Urinary bladder (tissue), 4 donors: ENCODE results near the gene IRX6. TPM values are rescaled to one million over a fixed set of nuclear protein-coding genes. Genes with fewer than 3 reads are reported as not detected.

Source experiments
- DNase-seq: peaks from one replicate; pipeline ENCODE4 v3.0.0-alpha.2; 2015; ENCODE audit errors: extremely low spot score
- H3K27ac ChIP-seq: one replicate; pipeline ENCODE4 v1.5.1; 2013; ENCODE audit warnings: low read depth, mild to moderate bottlenecking, moderate library complexity
- H3K36me3 ChIP-seq: one replicate; pipeline ENCODE4 v1.6.1; 2013; ENCODE audit warnings: mild to moderate bottlenecking, moderate library complexity; ENCODE audit not compliant: insufficient read depth
- H3K4me1 ChIP-seq: one replicate; pipeline ENCODE4 v1.6.1; 2013; ENCODE audit warnings: mild to moderate bottlenecking, moderate library complexity; ENCODE audit not compliant: insufficient read depth
- H3K4me3 ChIP-seq: one replicate; pipeline ENCODE4 v1.5.1; 2013; ENCODE audit warnings: low read depth, low read length
- WGBS: extraction: QIAGEN DNeasy Blood & Tissue Kit; methylation state at CpG from one replicate; pipeline ENCODE4 v1.1.7; 2013; 5-methylcytosine and 5-hydroxymethylcytosine counted together
- polyA plus RNA-seq: library from polyadenylated mRNA; stranded (reverse); fragments of 200-250 nt; gene quantifications from one replicate; pipeline ENCODE4 v1.2.3, GENCODE V29; 2013
- total RNA-seq: library from RNA; depleted of rRNA; stranded (reverse); fragments of >200 nt; gene quantifications from one replicate; pipeline ENCODE4 v1.2.3, GENCODE V29; 2014
- donor health status: healthy with polysubstance abuse.
- donor health status: healthy.

IRX6 gene
- total and polyA plus RNA-seq, 2 donors: 0.06 TPM; not detected in 1

DNA sequence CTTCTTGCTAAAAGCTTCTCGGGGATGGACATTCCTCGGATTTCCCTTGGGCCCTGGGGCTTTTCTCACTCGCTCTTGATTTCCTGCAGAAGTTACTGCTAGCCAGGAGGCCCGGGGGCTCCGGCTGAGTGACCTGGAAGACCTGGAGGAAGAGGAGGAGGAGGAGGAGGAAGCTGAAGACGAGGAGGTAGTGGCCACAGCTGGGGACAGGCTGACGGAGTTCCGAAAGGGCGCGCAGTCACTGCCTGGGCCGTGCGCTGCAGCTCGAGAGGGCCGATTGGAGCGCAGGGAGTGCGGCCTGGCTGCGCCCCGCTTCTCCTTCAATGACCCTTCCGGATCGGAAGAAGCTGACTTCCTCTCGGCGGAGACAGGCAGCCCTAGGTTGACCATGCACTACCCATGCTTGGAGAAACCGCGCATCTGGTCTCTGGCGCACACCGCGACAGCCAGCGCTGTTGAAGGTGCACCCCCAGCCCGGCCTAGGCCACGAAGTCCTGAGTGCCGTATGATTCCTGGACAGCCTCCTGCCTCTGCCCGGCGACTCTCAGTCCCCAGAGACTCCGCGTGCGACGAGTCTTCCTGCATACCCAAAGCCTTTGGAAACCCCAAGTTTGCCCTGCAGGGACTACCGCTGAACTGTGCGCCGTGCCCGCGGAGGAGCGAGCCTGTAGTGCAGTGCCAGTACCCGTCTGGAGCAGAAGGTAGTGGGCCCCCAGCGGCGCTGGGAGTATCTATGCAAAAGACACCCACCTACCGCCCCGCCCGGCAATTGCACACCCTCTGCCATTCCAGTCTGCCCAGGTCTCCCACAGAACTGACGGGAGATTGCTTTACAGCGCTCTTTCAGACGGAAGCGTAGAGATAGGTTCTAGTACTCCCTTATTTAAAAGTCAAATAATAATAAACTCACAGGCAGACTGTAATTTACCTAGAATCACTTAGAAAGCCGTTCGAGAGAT is 4.9 kb downstream of the IRX6 start:
- Histone ChIP-seq H3K27ac (no peak overlapping the region), H3K36me3 (no peaks in the 10 kb centered on the region), H3K4me1 (no peaks in the 10 kb centered on the region), H3K4me3 (no peak overlapping the region)
- no peak for DNase-seq
- WGBS: 3% methylated on average over 55 of the region's 55 CpGs

DNA sequence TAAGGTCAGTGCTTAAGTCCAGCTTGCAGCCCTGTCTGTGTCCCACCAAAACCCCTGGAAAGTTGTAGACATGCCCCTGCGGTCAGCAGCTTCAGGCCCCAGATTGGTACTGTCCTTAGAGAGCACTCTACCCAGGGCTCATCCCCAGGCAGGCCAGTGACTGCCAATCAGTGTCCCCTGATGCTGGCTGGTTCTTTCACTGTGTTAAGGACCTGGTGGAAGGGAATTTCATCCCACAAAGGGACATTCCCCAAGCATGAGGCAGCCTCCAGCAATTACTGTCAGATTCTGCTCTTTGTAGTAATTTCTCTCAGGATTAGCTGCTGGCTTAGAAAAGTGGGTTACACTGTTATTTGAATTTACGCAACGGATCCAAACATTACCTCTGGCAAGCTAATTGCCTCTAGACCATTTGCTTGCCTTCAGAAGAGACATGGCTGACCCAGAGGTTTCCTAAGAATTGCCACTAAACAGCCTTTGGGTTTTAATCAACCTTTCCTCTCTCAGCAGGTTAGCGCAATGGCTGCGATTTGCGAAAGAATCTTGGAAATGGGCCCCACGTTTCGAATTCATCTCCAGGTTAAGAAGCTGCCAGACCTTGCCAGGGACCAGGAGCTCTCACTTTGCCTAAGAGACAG is 5.9 kb downstream of the IRX6 start:
- no peak for DNase-seq
- WGBS: 20% methylated on average over 8 of the region's 8 CpGs
- Histone ChIP-seq H3K27ac (no peak overlapping the region), H3K4me1 (no peaks in the 10 kb centered on the region), H3K36me3 (no peaks in the 10 kb centered on the region), H3K4me3 (no peak overlapping the region)

DNA sequence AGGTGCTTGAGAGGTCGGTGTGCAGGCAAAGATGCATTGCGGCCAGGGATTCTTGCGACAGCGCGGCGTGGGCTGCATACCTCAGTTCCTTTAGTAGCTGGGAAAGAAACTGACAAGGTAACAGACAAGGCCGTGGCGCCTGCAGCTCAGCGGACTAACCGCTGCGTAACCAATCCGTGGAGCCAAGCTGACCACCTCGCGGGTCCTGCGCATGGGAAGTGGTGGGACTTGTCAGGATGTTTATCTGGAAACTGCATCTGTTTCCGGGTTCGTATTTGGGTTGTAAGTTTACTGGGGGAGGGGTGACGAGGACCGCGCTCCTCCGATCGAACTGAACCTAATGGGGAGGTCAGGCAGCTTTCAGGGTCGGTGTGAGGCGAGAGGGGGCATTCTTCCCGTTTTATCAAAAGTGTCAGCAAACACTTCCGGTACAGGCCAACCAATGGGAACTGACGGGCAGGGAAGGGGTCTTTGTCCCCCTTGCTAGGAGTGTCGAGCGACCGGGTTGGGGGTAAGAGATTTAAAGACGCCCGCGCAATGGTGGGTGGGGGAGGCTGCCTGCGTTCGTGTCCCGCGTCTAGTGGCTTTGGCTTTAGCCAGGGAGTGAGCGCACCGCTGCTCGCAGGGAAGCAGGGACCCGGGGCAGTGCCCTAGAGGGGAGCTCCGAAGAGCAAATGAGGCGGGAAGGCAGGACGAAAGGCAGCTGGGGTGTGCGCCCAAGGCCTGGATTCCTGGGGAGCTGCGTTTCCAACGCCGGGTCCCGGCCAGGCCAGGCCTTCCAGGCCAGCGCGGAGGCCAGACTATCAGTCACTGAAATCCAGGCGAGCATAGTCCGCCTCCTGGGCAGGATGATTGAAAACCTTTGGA is 7.0 kb downstream of the IRX6 start:
- DNase-seq: no peak
- Histone ChIP-seq H3K4me1 (no peaks in the 10 kb centered on the region), H3K4me3 (no peak overlapping the region), H3K36me3 (no peaks in the 10 kb centered on the region), H3K27ac (no peak overlapping the region)
- 3% methylated on average over 53 of the region's 53 CpGs for WGBS

DNA sequence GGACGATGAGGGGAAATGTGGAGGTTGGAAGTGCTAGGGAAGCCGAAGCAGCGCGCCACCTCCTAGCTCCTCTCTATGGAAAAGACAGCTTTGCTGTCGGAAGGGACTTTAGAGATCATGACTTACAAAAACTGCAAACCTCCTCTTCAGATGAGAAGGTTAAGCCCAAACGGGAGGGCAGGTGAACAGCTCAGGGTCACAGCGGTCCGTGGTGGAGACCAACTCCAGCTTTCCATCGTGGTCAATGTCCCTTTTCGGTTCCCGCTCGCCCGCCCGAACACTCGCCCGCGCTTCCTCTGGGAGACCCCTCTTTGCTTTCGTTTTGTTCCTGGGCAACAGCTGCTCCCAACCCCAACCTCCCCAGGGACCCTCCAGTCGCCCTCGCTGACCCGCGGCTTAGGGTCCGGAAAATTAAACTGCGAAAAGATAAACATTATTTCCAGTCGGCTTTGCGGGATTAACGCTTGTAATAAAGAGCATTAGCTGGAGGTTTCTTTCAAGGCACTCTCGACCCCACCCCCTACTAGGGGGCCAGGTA is 7.7 kb downstream of the IRX6 start:
- no peak overlapping the region for H3K27ac ChIP-seq
- 6% methylated on average over 28 of the region's 28 CpGs for WGBS
- DNase-seq: no peak

DNA sequence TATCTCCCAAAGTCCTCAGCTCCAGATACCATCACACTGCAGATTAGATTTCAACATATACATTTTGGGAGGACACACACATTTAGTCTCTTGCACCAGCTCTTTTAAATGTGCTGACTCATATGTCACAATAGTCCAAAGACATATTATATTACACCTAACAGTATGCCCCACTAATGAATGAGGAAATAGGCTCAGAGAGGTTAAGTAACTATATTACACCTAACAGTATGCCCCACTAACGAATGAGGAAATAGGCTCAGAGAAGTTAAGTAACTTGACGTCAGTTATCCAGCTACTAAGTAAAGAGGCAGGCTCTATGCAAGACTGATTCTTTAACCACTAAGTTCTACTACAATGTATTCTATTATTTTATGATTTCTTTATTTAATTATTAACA is 9.7 kb downstream of the IRX6 start:
- Histone ChIP-seq H3K36me3 (no peaks in the 10 kb centered on the region), H3K4me1 (no peaks in the 10 kb centered on the region), H3K27ac (no peak overlapping the region), H3K4me3 (no peak overlapping the region)
- whole genome bisulfite sequencing: 67% methylated on average over 2 of the region's 2 CpGs
- DNase-seq: no peak

More for the DNA sequence above, 7.7 kb downstream of the IRX6 start:
- Histone ChIP-seq H3K4me1 (no peaks in the 10 kb centered on the region), H3K36me3 (no peaks in the 10 kb centered on the region), H3K4me3 (no peak overlapping the region)

DNA sequence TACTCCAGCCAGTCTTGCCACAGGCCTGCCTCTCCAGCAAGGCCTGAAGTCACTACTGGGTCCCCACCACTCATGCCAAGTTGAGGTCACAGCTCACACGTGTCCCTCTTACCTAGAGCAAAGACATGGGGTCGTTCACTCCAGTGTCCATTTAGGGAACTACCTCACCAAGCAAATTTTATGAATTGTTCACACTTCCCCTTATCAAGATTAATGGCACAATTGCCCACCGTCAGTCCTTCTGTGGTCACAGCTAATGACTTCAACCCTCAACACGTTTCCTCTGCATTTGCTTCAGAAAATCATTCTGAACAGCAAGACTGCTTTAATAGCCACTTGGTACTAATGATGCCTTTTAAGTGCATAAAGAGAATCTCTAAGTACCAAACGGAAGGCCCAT is 14.6 kb downstream of the IRX6 start:
- no peak overlapping the region for H3K27ac ChIP-seq
- no peaks in the 10 kb centered on the region for H3K4me1 ChIP-seq
- no peak for DNase-seq
- WGBS: 54% methylated on average over 5 of the region's 5 CpGs
- no peaks in the 10 kb centered on the region for H3K36me3 ChIP-seq
- no peak overlapping the region for H3K4me3 ChIP-seq

DNA sequence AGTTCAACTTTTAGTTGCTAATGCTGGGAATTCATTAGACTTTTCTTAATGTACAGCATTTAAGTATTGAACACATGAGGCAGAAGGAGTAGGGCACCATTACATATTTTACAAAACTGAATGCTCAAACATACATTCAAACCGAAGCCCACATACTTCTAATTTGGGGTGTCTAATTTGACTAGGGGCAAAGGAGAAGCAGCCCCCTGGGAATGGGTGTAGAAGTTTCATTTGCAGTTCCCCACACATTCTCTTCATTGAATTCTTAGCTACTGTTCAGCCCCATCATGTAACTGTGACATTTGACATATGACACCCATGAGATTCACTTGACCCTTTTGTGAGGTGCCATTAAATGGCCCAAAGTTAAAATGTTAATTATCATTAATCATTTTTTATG is 16.4 kb downstream of the IRX6 start:
- no peak for DNase-seq
- 75% methylated on average over 1 of the region's 1 CpG for WGBS
- H3K27ac ChIP-seq: no peak overlapping the region

DNA sequence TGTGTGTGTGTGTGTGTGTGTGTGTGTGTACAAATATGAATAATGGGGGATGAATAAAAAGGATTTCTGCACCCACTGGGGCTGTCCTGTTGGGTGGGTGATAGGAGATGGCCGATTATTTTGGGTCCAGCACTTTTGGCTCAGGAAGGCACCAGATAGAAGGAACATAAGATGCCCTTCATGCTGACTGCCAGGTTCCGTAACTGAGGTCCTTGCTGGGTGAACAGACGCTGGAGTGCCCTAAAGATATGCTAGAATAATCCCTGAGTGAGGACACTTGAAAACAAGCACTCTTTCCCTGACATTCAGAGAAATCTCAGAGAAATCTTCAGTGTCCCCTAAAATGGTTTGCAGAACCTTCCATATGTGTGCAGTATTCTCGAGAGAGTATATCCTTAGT is 17.7 kb downstream of the IRX6 start:
- no peak overlapping the region for H3K27ac ChIP-seq
- 71% methylated on average over 4 of the region's 4 CpGs for WGBS
- no peak for DNase-seq

More for the DNA sequence above, 16.4 kb downstream of the IRX6 start:
- Histone ChIP-seq H3K36me3 (no peaks in the 10 kb centered on the region), H3K4me1 (no peaks in the 10 kb centered on the region), H3K4me3 (no peak overlapping the region)

DNA sequence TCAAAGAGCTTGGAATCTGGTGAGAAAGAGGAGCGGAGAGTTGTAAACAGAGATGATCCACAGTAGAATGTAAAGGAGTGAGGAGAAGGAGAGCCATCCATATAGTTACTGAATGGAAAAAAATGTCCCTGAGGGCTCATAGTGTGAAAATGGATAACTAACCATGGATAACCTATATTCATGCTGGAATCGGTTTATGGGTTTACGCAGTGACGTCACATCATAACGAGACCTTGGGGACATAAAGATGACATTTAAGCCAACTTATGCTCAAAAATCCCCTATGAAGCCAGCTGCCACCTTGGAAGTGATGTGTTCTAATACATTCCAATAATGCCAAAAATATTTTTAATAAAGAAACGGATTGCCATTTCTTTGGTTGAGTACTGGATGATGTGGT is 22.5 kb downstream of the IRX6 start:
- DNase-seq: no peak
- no peaks in the 10 kb centered on the region for H3K4me1 ChIP-seq
- WGBS: 91% methylated on average over 6 of the region's 6 CpGs

More for the DNA sequence above, 17.7 kb downstream of the IRX6 start:
- no peaks in the 10 kb centered on the region for H3K4me1 ChIP-seq
- H3K4me3 ChIP-seq: no peak overlapping the region
- no peaks in the 10 kb centered on the region for H3K36me3 ChIP-seq

DNA sequence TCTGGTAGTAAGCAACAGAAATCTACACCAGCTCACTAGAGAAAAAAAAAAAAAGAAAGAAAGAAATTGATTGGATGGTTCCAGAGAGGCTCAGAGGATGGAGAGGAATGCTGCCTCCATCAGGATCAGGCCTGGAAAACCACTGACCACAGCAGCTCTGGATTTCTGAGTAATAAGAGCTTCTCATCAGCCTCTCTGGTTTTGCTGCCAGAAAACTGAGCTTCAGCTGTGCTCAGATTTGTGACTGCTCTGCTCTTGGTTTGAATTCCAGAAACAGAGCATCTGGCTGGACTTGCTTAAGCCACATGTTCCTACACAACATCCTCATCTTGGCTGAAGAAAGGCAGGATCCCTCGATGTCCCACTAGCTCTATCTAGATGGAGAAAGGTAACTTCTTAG is 25.9 kb downstream of the IRX6 start:
- Histone ChIP-seq H3K4me1 (no peaks in the 10 kb centered on the region), H3K36me3 (no peaks in the 10 kb centered on the region), H3K4me3 (no peak overlapping the region), H3K27ac (no peak overlapping the region)
- WGBS: 89% methylated on average over 1 of the region's 1 CpG
- DNase-seq: no peak

More for the DNA sequence above, 22.5 kb downstream of the IRX6 start:
- Histone ChIP-seq H3K4me3 (no peak overlapping the region), H3K36me3 (no peaks in the 10 kb centered on the region), H3K27ac (no peak overlapping the region)

DNA sequence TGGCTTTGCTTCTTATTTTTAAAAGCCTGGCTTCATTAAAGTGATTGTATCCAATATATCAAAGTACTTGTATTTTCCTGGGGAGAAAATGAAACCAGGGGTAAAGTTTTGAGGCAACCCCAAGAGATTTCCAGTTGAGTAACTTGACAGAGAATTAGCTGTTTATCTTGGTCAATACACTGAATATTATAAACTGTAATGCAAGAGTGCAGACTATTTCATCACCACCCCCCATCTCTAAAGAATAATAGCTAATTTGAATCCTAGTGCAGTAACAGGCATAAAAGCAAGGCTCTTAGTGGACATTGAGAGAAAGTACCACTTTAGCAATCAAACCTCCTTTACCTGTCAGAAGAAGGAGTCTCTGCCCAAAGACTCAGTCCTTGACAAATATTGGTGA is 27.0 kb downstream of the IRX6 start:
- no peaks in the 10 kb centered on the region for H3K4me1 ChIP-seq
- H3K4me3 ChIP-seq: no peak overlapping the region
- no peak for DNase-seq
- H3K27ac ChIP-seq: no peak overlapping the region
- no peaks in the 10 kb centered on the region for H3K36me3 ChIP-seq

DNA sequence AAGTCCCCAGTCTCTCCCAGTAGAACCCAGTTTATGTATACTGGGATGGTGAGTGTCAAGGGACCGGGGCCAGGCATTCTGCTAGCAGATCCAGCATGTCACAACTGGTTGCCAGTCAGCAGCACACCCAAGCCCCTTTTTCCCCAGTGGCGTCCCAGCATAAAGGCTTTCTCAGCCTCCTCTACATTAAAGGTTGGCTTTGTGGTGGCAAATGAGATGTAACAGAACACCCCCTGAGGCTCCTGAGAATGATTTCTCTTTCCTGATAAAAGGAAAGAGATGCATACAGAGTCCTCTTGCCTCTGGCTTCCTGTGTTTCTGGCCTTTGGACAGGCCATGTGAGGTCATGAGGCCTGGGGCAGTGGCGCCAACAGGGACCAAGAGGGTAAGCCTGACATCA is 27.9 kb downstream of the IRX6 start:
- 82% methylated on average over 3 of the region's 3 CpGs for WGBS

DNA sequence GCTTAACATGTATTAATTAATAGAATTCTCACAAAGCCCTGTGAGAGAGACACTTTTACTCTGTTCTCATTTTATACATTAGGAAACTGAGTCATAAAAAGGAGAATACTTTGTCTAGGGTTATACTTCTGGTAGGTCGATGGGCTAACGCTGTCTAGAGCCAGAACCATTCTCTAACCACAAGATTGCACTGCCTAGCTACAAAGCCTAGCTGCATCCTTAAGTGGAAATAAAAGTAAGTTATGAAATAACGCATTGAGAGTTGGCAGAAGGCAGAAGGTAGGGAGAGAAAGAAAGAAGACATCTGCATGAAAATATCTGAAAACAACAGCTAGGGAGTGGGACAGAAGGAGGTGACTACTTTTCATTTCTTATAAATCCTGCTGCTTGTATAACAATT is 33.2 kb downstream of the IRX6 start:
- Histone ChIP-seq H3K36me3 (no peaks in the 10 kb centered on the region), H3K4me3 (no peak overlapping the region), H3K4me1 (no peaks in the 10 kb centered on the region), H3K27ac (no peak overlapping the region)
- 80% methylated on average over 3 of the region's 3 CpGs for WGBS
- DNase-seq: no peak

More for the DNA sequence above, 27.9 kb downstream of the IRX6 start:
- H3K4me3 ChIP-seq: no peak overlapping the region
- no peaks in the 10 kb centered on the region for H3K4me1 ChIP-seq
- no peak for DNase-seq
- H3K27ac ChIP-seq: no peak overlapping the region
- H3K36me3 ChIP-seq: no peaks in the 10 kb centered on the region
